ENCODE results near the gene SPDEF. TPM values are rescaled to one million over a fixed set of nuclear protein-coding genes. Genes with fewer than 3 reads are reported as not detected.

Gene SPDEF
- total and polyA plus RNA-seq, 2 donors (not counting 1 experiment from before 2014, with no cell fraction given): 0.10 TPM; not detected in 1

DNA sequence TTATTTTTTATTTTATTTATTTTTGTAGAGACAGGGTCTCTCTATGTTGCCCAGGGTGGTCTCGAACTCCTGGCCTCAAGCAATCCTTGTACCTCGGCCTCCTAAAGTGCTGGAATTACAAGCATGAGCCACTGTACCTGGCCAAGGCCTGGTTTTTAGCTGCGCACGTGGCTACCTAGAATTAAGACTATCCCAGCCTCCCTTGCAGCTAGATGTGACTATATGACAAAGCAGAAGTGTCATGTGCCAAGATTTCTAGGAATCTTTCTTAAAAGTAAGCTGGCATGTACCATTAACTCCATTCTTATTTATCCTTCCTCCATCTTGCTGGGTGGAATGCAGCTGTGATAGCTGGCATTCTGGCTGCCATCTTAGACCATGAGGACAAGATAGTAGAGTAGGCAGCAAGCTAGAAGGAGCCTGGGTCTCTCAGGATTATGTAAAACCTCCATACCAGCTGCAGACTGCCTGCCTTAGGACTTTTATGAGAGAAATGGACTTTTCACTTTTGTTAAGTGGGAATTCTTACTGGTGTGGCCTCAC lies 2.1 kb upstream of the SPDEF start:
- Histone ChIP-seq H3K27ac (ENCODE audit: low read length in 2 of 2) (no peak overlapping the region), H2AFZ (ENCODE audit: insufficient read depth, low read depth, low read length, poor library complexity, severe bottlenecking) (no peak overlapping the region), H3K4me3 (ENCODE audit: control extremely low read depth in 1 of 5, extremely low read depth in 1 of 5, insufficient read depth in 1 of 5, low read depth in 2 of 5, low read length in 4 of 5) (no peak overlapping the region), H3K9me3 (ENCODE audit: control extremely low read depth in 1 of 3, control insufficient read depth in 2 of 3, insufficient read depth in 1 of 3, low read length in 2 of 3) (peaks cover 0 to 9% (median 4%) of the 10 kb centered on the region in 3 donors), H3K79me2 (ENCODE audit: control insufficient read depth, insufficient read depth, low read length) (no peaks in the 10 kb centered on the region), H3K27me3 (replicated peaks in 1 of 4; ENCODE audit: control extremely low read depth in 1 of 4, control insufficient read depth in 3 of 4, insufficient read depth in 4 of 4, low read length in 3 of 4) (no peaks in the 10 kb centered on the region), H3K36me3 (replicated peaks in 1 of 2; ENCODE audit: control extremely low read depth in 1 of 2, control insufficient read depth in 1 of 2, extremely low read depth in 1 of 2, insufficient read depth in 2 of 2, low read length in 1 of 2) (no peaks in the 10 kb centered on the region), H3K4me2 (replicated peaks; ENCODE audit: low read depth, low read length, poor library complexity, severe bottlenecking) (no peak overlapping the region), H4K20me1 (ENCODE audit: control insufficient read depth, insufficient read depth, low read length, poor library complexity, severe bottlenecking) (no peaks in the 10 kb centered on the region), H3K9ac (ENCODE audit: low read length) (no peak overlapping the region), H3K4me1 (ENCODE audit: control insufficient read depth in 2 of 2, insufficient read depth in 2 of 2, low read length in 2 of 2) (peaks cover 0 to 6% of the 10 kb centered on the region in 2 donors)
- Mint-ChIP-seq H3K27me3 (no peaks in the 10 kb centered on the region), H3K4me1 (peaks cover 7% of the 10 kb centered on the region), H3K27ac (no peak overlapping the region), H3K4me3 (no peak overlapping the region), H3K9me3 (ENCODE audit: insufficient read depth) (no peaks in the 10 kb centered on the region)
- intact Hi-C loops (cut with micrococcal nuclease): no loop called here
- ChIA-PET CTCF (interaction anchor here (1.5 kb wide), 1 partner anchor 51 kb away, joined by 4 read pairs; no protein-coding TSS in a partner anchor), POLR2A (no interaction called here)
- 60% methylated on average over 2 of the region's 4 CpGs for WGBS (ENCODE audit: insufficient coverage)
- no peak for TF ChIP-seq EZH2 (IDR thresholded peaks at IDR 0.05; ENCODE audit: borderline replicate concordance, insufficient read depth, low read depth, low read length, poor library complexity, severe bottlenecking)
- TF ChIP-seq, protein P1, sequence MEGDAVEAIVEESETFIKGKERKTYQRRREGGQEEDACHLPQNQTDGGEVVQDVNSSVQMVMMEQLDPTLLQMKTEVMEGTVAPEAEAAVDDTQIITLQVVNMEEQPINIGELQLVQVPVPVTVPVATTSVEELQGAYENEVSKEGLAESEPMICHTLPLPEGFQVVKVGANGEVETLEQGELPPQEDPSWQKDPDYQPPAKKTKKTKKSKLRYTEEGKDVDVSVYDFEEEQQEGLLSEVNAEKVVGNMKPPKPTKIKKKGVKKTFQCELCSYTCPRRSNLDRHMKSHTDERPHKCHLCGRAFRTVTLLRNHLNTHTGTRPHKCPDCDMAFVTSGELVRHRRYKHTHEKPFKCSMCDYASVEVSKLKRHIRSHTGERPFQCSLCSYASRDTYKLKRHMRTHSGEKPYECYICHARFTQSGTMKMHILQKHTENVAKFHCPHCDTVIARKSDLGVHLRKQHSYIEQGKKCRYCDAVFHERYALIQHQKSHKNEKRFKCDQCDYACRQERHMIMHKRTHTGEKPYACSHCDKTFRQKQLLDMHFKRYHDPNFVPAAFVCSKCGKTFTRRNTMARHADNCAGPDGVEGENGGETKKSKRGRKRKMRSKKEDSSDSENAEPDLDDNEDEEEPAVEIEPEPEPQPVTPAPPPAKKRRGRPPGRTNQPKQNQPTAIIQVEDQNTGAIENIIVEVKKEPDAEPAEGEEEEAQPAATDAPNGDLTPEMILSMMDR (IDR thresholded peaks at IDR 0.05): no peak
- DNase-seq: no peak
- ATAC-seq (ENCODE audit: low read depth): no peak

DNA sequence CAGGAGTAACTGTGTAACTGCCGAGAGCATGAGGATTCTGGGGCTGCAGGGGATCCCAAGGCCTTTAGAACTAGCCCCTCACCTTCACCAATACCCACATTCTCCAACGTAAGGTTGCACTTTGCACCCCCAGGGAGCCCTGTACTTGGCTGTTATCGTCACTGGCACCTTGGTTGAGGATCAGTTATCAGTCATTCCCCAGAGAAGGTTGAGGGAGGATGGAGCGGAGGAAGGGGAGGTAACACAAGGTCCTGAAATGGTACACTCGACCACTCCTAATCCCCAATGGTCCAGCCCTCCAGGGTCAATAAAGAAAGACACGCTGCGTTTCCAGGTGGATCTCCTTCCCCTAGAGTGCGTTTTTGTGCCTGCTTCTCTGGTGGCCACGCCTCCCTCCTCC lies 1.1 kb upstream of the SPDEF start:
- Mint-ChIP-seq H3K4me1 (peaks cover 7% of the 10 kb centered on the region), H3K27me3 (peaks cover under 1% of the 10 kb centered on the region), H3K9me3 (ENCODE audit: insufficient read depth) (no peaks in the 10 kb centered on the region), H3K4me3 (no peak overlapping the region), H3K27ac (no peak overlapping the region)
- CTCF ChIA-PET: no interaction called here
- H2AFZ ChIP-seq (ENCODE audit: insufficient read depth, low read depth, low read length, poor library complexity, severe bottlenecking): no peak overlapping the region
- H4K20me1 ChIP-seq (ENCODE audit: control insufficient read depth, insufficient read depth, low read length, poor library complexity, severe bottlenecking): no peaks in the 10 kb centered on the region
- H3K9me3 ChIP-seq (ENCODE audit: control extremely low read depth in 1 of 3, control insufficient read depth in 2 of 3, insufficient read depth in 1 of 3, low read length in 2 of 3): peaks cover 0 to 9% (median 4%) of the 10 kb centered on the region in 3 donors
- TF ChIP-seq, protein P1 (IDR thresholded peaks at IDR 0.05): no peak
- TF ChIP-seq EZH2 (IDR thresholded peaks at IDR 0.05; ENCODE audit: borderline replicate concordance, insufficient read depth, low read depth, low read length, poor library complexity, severe bottlenecking): no peak
- H3K4me3 ChIP-seq (ENCODE audit: control extremely low read depth in 1 of 5, extremely low read depth in 1 of 5, insufficient read depth in 1 of 5, low read depth in 2 of 5, low read length in 4 of 5): no peak overlapping the region
- no peaks in the 10 kb centered on the region for H3K79me2 ChIP-seq (ENCODE audit: control insufficient read depth, insufficient read depth, low read length)
- H3K27ac ChIP-seq (ENCODE audit: low read length in 2 of 2): no peak overlapping the region
- 92% methylated on average over 4 of the region's 9 CpGs for WGBS (ENCODE audit: insufficient coverage)
- no peaks in the 10 kb centered on the region for H3K27me3 ChIP-seq (replicated peaks in 1 of 4; ENCODE audit: control extremely low read depth in 1 of 4, control insufficient read depth in 3 of 4, insufficient read depth in 4 of 4, low read length in 3 of 4)
- DNase-seq: no peak
- intact Hi-C loops (cut with micrococcal nuclease): no loop called here
- no peaks in the 10 kb centered on the region for H3K36me3 ChIP-seq (replicated peaks in 1 of 2; ENCODE audit: control extremely low read depth in 1 of 2, control insufficient read depth in 1 of 2, extremely low read depth in 1 of 2, insufficient read depth in 2 of 2, low read length in 1 of 2)
- H3K9ac ChIP-seq (ENCODE audit: low read length): no peak overlapping the region
- H3K4me2 ChIP-seq (replicated peaks; ENCODE audit: low read depth, low read length, poor library complexity, severe bottlenecking): no peak overlapping the region
- ATAC-seq (ENCODE audit: low read depth): no peak
- peaks cover 0 to 6% of the 10 kb centered on the region in 2 donors for H3K4me1 ChIP-seq (ENCODE audit: control insufficient read depth in 2 of 2, insufficient read depth in 2 of 2, low read length in 2 of 2)
- POLR2A ChIA-PET: no interaction called here

All from B cell (primary cell).